ENCODE data around the gene COX19.
A peak's percentile ranks its signal among the peaks of the same experiment; 100 is the strongest.
"Not testable (repeated sequence)": the region's sequence is repeated elsewhere in the genome, so short reads cannot be mapped to it uniquely, and the experiment has no call there.

Gene COX19

DNA sequence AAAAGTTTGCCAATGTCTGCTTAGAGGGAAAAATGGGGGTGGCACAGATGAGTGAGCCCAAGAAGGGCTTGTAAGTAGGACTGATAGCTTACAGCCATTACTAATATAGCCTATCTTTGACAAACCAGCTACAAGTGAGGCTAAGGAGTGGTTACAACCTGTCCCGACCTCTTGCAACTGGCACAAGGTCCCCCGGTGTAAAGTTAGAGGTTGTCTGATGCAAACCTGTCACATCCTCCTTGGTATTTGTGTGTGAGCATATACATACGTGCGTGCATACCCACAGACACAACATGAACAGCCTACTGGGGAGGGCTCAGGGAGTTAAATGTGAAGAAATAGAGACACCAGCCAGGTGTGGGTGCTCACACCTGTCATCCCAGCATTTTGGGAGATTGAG, 35.5 kb downstream of the COX19 start:
- no peak for DNase-seq

DNA sequence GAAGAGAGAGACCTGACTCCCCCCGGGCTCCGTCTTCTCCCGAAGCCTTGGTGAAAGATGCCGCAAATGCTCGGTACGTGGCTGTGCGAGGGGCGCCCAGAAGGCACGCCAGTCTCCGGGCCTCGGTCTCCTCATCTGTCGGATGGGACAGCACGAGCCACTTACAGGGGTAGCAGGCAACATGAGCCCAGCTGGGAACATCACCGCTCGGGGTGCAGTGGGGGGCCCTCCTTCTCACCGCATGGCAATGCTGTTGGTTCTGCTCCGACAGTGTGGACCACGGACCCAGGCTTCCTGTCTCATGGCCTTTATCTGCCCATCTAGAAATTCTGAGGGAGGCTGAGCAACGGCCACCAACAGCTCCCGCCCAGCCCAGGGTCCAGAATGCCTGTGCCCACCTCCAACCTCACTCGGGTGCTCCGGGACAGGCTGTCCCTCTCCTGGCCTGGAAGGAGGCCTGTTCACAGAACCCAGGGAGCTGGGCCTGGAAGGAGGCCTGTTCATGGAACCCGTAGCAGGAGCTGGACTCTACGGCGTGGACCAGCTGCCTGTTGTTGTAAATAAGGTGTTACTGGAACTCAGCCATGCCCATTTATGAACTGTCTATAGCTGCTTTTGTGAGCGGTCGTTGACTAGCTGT, 36.7 kb downstream of the COX19 start:
- DNase-seq: no peak

DNA sequence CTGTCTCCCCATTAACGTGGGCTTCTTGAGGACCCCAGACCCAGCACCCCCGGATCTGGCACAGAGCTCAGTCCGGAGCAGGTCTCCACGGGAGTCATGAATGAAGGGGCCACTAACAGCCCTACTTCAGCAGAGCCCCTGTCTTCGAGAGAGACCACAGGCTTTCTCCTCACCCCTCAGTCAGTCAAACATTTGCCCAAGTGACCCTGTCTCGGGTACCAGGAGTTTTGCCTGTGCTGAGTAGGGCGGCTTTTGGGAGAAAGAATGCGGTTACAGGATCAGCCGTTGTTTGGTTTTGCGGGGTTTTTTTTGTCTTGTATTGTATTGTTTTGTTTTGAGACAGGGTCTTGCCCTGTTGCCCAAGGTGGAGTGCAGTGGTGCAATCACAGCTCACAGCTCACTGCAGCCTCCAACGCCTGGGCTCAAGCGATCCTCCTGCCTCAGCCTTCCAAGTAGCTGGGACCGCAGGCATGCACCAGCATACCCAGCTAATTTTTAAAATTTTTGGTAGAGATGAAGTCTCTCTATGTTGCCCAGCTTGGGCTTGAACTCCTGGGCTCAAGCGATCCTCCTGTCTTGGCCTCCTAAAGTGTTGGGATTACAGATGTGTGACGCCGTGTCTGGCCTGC, 37.4 kb downstream of the COX19 start:
- DNase-seq: no peak

DNA sequence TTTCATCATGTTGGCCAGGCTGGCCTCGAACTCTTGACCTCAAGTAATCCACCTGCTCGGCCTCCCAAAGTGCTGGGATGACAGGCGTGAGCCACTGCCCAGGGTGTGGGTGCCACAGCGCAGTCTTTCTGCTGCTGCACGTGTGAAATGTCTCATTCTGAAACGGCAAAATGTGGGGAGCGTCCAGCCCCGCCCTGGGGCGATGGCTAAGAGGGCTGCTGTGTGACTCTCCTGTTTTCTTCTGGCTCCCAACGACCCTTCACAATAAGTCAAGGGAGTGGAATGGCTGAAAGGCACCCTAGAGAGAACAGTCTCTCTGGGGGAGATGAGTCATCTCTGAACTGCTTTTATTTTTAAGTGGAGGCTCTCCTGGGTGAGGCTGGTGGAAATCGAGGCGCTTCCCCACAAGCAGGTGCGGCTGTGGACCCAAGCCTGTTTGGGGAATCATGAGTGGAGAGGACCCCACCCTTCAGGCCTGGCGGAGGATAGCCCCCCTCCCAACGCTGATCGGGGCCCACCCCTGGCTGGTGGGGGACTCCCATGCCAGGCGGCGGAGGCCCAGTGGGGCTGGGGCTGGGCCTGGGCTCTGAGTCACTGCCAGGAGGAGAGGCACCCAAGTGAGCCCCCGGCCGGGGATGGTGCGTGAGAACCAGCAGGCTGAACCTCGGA, 38.8 kb downstream of the COX19 start:
- no peak for DNase-seq

DNA sequence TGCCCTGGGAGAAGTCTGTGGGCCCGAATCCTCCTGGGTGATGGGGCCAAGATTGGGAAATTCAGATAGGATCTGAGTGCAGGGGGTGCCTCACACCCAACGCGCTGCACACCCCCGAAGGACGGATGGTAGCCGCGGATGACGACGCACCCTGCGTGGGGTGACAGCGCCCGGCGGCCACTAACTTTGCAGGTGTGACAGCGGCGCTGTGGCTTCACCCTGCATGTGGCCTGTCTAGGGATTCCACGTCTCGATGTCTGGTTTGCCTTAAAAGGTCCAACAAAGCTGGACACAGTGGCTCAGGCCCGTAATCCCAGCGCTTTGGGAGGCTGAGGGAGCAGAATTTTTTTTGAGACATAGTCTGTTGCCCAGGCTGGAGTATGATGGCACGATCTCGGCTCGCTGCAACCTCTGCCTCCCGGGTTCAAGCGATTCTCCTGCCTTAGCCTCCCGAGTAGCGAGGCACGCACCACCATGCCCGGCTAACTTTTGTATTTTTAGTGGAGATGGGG, 39.4 kb downstream of the COX19 start:
- no peak for DNase-seq

DNA sequence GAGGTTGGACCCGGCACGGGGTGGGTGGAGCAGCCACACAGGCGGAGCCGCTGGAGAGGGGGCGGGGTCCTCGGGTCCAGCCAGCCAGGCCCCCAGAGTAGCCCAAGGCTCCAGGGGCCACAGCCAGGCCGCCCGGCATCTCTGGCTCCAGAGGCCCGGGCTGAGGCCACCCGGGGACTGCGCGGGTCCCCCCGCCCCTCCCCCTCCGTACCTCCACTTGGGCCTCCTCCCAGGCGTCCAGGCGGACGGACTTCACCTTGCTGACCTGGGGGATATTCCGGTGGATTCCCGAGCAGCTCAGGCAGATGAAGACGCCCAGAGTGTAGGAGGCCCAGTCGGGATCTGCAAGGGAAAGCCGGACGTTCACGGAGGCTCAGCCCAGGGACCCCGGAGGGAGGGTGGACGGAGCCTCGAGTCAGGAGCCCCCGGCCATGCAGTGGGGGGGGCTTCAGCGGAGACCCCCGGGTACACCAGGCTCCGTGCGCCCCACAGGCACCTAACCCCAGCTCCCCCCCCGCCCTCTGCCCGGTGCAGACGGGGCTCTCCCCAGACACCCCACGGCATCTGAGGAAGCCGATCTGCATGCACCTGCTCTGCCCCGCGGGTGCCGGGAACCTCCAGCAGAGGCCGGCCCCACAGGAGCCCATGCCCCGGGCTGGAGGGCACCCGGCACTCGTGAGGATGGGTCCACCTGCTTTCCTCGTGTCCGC, 40.0 kb downstream of the COX19 start:
- DNase-seq: no peak

DNA sequence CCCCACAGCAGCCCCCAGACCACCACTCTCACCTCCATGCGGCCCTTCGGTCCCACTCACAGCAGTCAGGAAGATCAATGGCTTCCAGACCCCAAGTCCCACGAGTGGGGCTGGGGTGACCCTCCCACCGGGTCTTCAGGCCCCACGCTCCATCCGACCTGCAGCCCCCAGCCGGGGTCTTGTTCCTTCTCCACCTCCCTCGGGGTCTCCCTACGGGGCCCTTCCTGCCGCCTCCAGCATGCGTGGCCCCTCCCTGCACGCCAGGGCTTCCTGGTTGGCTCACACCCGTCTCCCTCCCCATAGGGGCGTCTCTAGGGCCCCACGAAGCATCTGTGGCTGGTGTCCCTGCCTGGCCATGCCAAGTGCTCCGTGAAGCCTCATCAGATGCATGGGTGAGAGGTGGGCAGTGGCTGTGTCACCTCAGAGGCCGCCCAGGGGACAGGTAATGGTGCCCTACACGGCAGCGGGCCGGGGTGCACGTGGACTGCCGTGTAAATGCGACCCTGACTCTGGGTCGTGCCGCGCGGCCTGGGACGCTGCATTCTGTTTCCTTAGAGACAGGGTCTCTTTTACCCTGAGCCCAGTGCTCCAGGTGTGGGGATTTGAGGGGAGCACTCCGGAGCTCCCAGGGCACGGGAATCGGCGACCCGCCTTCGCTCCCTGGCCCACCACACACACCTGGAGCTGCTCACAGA, 40.7 kb downstream of the COX19 start:
- DNase-seq: no peak

DNA sequence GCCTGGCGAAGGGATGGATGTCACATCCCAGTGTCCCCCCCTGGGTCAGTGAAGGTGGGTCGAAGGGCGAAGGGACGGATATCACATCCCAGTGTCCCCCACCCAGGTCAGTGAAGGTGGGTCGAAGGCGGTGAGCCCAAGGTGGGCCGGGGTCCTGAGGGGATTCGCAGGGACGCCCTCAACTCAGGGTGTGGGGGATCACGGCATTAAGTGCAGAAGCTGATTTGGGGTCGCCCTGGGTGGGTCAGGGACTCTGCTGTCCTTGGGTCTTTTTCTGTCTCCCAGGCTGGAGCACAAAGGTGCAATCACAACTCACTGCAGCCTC, 42.7 kb downstream of the COX19 start:
- no peak for DNase-seq

DNA sequence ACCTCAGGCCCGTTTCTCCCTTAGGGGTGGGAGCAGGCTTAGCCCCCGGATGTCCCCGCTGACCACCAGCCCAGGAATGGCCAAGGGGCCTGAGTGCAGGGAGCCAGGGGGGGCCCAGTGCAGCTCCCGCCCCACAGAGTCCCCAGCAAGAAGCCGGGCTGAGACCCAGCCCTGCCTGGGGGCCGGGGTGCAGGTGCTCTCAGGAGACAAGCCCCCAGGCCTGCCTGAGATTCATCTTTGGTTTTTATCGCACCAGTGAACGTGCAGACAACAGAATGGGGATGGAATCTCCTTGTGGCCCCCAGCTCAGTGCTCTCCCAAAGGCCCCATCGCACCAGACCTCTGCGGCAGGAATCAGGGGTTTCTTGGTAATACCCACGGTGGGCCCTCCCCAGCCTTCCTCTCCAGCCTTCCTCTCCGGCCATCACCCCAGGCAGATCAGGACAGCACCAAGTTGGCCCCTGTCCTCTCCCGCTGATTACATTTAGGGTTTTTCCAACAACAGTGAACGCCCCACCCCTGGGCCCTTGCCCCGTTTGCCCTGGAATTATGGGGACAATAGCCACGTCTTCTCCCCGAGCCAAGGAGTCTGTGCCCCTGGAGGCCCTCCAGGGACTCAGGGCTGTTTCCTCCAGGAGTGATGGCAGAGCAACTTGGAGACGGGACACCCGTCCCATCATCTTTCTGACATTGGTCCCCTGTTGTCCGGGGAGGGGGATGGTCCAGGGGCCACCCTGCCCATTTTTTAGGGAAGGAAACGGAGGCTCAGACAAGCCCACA, 43.3 kb downstream of the COX19 start:
- no peak for DNase-seq

DNA sequence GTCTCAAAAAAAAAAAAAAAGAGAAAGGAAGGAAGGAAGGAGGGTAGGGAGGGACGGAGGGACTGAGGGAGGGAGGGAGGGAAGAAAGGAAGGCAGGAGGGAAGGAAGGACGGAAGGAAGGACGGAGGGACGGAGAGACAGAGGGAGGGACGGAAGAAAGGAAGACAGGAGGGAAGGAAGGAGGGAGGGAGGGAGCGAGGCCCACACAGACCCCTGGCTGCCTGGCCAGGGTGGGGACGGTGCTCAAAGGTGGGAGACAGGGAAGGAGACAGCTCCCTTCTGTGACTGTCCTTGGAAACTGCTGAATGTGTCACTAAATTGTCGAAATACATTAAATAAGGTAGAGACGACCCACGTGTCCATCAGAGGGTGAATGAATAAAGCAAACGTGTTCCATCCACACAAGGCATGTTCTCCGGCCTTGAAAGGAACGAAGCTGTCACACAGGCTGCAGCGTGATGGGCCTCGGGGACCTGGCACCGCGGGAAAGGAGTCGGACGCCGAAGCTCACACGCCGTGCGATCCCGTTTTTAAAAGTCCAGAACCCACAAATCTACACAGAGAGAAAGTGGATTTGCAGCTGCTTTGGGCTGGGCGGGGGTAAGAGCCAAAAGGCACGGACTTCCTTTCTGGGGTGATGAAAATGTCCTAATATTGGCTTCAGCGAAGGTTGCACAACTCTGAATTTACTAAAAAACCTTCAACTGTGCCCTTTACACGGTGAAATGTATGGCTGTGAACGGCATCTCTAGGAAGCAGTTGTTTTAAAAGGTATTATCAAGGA, 44.2 kb downstream of the COX19 start:
- DNase-seq: no peak

DNA sequence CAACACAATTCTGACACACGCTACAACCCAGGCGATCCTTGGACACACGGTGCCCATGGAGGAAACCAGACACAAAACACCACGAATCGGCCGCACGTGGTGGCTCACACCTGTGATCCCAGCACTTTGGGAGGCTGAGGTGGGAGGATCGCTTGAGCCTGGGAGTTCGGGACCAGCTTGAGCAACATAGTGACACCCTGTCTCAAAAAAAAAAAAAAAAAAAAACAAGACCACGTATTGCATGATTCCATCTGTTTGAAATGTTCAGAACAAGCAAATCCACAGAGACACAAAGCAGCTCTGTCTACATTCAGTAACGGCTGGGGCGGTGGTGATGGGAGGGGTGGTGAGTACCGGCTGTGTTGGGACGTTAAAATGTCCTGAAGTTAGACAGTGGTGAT, 46.0 kb downstream of the COX19 start:
- no peak for DNase-seq

DNA sequence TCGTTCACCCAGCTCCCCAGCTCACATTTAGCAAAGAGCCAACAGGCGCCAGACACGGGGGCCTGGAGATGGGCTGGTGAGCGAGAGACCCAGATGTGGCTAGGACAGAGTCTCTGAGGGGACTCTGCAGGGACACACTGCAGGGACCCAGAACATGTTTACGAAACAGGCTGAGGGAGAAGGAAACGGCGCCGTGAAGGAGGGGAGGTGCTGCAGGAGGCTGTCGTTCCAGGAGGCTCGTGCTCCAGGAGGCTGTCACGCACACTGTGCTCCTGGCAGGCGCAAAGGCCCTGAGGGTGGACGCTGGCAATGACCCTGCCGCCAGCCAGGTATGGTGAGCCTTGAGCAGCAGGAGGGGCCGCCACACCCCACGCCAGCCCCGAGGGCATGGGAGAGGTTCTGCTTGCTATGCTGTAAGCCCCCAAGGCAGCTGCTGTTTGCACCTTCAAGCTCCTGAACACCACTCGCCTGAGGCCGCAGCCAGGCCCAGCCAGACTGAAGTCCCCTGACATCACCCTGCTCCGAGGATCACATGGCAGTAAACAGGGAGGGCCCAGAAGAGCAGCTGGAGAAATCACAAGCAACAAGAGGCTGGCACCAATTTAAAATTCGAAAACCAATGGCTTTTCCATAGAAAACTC, 48.2 kb downstream of the COX19 start:
- no peak for DNase-seq

DNA sequence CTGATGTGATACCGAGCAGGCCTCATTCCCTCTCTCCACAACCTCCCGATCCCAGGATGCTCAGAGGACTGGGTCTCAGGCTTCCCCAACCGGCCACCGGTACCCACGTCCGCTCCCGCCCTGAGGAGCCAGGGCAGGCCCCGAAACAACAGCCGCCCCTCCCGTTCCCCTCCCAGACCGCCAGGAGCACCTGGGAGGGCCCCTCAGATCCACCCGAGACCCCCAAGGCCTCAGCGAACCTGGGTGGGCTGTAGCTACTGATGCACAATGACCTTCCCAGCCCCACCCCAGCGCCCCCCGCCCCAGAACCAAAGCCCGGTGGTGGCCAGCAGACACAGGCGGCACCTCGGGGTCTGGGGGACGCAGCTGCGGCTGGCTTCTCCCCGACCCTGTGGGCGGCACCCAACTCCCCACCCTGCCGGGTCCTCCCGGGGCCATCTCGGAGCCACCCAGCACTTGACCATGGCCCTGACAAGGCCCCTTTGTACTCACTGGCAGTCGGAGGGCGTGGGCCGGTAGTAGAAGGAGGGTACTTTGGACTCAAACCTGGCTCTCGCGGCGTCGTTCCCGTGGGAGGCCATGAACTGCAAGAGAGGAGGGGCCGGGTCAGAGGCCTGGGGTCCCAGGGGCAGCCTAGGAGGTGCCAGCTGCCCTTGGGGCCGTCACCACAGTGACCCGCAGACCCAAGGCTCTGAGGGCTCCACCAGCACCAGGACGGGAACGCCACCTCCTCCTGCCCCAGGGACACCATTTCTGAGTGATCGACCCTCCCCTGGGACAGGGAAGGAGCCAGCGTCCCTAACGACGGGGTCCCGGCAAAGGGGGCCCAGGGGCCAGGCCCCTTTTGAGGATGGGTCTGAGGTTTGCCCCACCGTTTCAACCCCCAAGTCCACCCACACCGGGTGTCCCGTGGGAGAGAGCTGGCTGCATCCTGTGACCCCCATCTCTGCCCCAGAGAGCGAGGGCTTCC, 49.0 kb downstream of the COX19 start:
- DNase-seq: no peak

DNA sequence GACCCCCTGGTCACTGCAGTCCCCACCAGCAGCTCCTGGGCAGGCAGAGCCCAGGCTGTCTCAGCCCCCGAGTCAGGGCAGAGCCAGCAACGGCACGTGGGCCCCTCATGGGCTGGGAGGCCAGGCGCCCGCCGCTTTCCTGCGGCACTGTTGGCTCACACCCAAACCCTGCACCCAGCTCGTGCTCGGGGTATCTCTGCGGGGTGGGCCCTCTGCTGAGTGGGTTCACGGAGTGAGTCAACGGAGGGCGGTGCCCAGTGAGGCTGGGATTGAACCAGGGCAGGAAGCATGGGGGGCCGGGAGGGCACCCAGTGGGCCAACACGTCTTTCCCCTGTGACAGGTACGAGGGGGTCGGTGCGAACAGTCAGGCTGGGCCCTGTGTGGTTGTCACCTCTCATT, 49.7 kb downstream of the COX19 start:
- no peak for DNase-seq

DNA sequence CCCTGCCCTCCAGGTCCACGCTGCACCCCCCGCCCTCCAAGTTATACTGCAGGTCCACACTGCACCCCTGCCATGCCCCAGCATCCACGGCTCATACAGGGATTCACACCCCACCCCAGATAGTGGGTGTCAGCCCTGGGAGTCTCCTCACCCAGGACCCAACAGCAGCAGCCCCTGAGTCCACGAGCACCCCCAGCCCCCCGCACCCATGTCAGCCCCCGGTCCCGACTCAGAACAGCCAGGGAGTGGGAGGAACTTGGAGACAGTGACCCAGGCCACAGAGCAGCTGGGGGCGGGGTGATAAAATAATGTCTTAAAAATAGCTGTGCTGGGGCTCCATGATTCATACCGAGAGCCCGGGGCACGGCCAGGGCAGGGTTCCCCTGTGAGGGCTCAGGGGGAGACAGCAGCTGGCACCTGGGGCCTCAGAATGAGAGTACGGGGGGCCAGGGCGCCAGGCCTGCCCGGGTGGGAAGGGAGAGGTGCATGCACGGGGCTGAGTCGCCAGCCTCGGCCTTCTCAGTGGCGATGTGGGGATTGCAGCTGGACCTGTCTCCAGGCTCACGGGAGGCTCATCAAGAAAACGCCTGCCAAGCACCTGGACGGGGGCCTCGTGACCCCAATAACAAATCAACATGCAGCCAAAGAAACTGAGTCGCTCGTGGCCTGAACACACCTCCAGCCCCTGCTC, 50.7 kb downstream of the COX19 start:
- no peak for DNase-seq

DNA sequence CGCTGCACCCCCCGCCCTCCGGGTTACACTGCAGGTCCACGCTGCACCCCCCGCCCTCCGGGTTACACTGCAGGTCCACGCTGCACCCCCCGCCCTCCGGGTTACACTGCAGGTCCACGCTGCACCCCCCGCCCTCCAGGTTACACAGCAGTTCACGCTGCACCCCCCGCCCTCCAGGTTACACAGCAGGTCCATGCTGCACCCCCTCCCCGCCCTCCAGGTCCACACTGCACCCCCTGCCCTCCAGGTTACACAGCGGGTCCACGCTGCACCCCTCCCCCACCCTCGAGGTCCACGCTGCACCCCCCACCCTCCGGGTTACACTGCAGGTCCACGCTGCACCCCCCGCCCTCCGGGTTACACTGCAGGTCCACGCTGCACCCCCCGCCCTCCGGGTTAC, 51.3 kb downstream of the COX19 start:
- not testable (repeated sequence) for DNase-seq

DNA sequence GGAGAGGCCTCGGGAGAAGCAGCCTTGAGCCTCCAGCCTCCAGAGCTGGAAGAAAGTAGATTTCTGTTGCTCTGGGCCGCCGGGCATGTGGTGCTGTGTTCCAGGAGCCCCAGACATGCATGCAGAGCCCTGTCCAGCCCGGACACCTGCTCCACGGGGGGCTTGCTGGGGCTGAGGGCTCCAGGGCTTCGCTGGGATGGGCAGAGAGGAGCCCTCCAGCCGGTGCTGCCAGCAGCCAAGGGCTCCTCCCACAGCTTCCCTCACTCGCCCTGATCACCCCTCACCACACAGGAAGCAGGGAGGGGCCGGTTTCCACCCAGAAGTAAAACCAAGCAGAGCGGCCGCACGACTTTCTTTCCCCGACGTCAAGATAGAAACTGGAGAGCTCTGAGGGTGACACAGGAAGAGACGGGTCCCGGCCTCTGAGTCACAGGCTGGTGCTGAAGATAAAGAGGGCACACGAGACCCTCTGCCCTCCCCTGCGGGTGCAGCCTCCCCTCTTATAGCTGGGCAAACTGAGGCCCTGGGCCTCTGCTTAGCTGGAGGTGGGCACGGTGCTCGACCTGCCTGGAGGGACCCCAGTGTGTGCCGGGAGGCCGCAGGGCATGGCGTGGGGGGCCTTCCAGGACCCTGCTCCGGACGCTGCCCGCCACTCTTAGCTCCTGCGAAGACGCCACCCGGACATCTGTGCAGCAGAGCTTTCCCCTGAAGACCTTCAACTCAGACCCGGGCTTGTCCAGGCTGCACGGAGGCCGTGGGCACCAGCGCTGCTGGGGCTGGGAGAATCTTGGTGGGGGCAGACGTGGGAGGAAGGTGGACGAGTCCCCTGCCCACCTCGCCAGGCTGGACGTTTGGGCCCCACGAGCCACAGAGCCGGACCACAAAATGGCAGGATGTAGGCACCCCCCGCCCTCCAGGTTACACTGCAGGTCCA, 52.0 kb downstream of the COX19 start:
- peak; percentile 74 for DNase-seq
